Raji (cell line): ENCODE results near the gene HCN2.

Source experiments
- POLR2A ChIP-seq: IDR thresholded peaks from 2 replicates; pipeline ENCODE4 v1.6.1; 2011; ENCODE audit warnings: low read depth, low read length, control low read depth; ENCODE audit not compliant: insufficient read depth

Gene HCN2

DNA sequence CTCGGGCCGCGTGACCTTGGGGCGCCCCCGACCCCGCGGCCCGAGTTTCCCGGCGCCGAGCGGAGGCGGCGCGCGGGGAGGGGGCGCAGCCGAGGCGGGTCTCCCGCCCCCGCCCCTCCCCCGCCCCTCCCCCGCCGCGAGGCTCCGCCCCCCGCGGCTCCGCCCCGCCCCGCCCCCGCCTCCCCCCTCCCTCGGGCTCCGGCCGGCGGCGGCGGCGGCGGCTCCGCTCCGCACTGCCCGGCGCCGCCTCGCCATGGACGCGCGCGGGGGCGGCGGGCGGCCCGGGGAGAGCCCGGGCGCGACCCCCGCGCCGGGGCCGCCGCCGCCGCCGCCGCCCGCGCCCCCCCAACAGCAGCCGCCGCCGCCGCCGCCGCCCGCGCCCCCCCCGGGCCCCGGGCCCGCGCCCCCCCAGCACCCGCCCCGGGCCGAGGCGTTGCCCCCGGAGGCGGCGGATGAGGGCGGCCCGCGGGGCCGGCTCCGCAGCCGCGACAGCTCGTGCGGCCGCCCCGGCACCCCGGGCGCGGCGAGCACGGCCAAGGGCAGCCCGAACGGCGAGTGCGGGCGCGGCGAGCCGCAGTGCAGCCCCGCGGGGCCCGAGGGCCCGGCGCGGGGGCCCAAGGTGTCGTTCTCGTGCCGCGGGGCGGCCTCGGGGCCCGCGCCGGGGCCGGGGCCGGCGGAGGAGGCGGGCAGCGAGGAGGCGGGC, at the start of gene HCN2:
TSS of gene HCN2 (plus strand) at position 189 of the 703 bp plus-strand sequence. CDS start at position 254, 65 bp downstream.
- TF ChIP-seq POLR2A, result no peak

DNA sequence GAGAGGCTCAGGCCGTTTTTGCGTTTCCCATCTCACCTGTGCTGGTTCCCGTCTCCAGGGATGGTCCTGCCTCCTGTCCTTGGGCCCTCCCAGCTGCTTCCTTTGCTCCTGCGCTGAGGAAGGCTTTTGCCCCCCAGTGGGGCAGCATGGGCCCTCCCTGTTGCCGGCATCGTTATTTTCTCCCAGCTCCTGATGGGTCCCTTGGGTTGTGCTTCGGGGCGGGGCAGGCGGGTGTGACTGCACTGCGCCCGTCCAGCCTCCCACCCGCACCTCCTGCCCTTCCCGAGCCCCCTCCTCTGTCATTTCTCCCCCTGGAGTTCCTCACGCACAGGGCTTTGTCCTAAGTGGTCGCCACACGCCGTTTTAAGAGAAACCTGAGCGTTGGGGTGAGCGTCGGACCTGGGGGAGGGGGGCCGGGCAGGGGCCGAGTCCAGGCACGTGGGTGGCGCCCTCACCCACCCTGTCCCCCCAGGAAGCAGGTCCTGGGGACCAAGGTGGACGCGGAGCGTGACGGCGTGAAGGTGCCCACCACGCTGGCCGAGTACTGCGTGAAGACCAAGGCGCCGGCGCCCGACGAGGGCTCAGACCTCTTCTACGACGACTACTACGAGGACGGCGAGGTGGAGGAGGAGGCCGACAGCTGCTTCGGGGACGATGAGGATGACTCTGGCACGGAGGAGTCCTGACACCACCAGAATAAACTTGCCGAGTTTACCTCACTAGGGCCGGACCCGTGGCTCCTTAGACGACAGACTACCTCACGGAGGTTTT, 48.6 kb upstream of the HCN2 start:
- no peak for TF ChIP-seq POLR2A

DNA sequence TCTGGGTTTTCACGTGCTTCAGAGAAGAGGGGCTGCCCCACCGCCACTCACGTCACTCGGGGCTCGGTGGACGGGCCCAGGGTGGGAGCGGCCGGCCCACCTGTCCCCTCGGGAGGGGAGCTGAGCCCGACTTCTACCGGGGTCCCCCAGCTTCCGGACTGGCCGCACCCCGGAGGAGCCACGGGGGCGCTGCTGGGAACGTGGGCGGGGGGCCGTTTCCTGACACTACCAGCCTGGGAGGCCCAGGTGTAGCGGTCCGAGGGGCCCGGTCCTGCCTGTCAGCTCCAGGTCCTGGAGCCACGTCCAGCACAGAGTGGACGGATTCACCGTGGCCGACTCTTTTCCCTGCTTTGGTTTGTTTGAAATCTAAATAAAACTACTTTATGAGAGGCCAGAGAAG, 48.0 kb upstream of the HCN2 start:
- TF ChIP-seq POLR2A, result no peak

DNA sequence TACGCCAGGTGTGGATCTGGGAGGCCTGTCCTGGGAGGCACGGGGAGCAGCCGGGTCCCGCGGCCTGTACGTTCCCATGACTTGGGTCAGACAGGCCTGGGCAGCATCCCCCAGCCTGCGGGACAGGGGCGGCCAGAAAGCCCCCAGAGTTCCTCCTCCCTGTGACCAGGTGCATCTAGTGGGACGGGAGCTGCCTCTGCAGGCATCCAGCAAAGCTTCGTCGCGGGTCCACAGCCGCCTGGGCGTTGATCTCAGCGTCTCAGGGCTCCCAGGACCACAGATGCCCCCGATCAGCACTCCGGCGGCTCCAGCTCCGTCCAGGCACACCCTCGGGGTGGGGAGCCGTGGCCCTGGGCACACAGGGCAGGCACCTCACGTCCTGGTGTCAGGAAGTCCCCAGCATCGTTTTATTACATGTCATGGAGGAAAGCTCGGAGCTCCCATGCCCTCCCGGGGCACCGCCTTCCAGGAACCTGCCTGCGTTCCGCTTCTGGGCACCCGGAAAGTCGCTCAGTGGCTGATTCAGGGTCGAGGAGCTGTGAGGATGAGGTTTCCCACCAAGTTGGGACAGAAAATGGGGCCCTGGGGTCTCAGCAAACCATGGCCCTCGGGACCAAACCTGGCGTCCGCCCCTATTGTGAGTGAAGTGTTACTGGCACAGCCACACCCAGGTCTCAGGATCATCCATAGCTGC, 47.4 kb upstream of the HCN2 start:
- TF ChIP-seq POLR2A, result no peak

DNA sequence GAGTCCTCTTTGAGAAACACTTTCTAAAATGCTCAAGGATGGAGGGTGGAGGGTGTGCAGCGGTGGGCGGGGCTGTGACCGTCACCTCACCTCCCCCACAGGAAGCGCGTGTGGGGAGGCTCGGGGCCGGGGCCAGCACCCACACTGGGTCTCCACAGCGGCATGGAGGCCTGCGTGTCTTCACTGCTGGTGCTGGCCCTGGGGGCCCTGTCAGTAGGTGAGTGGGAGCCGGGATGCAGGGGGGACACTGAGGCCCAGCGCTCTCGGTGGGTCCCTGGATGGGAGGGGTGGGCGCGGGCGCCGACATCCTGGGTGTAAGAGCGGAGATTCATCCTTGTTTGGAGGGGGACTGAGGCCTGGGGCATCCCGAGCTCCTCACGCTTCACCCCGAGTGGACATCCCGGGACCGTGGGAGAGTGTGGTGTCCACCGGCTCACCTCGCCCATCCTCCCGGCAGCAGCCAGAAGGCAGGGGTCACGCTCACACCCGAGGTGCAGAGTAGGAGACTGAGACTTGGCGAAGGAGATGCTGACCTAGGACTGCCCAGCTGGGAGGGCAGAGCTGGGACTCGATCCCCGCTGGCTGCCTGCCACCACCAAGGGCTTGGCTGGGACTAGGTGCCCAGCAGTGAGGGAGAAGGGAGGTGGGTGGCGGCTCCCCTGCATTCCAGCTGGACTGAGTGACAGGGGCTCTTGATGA, 45.6 kb upstream of the HCN2 start, which contains the start of gene GZMM:
TSS of gene GZMM (plus strand) at position 144 of the 699 bp plus-strand sequence. CDS start at position 163, 19 bp downstream.
- no peak for TF ChIP-seq POLR2A

DNA sequence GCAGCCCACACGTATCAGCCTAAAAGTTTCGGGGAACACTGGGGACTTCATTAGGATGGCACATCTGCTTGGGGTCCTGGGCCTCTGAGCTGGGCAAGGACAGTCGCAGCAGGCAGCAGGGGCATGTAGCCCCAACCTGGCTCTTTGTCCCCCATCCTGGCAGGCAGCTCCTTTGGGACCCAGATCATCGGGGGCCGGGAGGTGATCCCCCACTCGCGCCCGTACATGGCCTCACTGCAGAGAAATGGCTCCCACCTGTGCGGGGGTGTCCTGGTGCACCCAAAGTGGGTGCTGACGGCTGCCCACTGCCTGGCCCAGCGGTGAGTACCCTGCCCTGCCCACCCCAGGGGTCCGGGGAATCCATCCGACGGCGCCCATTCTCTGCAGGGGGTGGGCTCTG, 42.6 kb upstream of the HCN2 start:
- no peak for TF ChIP-seq POLR2A

DNA sequence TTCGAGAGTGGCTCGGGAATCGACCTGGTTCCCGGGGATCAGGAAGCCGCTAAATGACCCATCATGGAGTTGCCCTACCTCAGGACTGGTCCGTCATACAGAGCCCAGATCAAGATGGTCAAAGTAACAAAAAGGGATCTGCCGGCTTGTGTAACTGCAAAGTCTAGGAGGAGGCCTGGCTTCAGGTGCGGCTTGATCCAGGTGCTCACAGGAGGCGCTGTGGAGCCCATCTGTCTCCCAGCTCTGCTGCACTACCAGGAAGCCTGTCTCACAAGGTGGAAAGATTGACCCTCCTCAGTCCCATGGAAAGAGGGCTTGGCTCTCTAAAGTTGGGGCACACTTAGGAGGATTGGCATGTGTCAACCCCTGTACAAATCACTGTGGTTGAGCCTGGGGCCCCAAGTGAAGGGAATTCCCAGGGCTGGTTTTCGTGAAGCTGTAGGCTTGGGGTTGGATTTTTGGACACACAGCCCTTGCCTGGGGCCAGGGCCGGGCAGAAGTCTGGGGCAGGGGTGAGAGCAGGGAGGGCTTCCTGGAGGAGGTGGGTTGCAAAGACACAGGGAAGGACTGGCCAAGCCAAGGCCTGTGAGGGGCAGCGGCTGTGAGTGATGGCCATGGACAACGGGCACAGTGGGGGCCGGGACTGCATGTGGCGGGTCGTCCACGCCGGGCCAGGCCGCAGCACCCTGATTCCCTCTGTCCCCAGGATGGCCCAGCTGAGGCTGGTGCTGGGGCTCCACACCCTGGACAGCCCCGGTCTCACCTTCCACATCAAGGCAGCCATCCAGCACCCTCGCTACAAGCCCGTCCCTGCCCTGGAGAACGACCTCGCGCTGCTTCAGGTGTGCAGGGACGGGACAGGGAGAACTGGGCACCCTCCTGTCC, 41.6 kb upstream of the HCN2 start:
- no peak for TF ChIP-seq POLR2A

DNA sequence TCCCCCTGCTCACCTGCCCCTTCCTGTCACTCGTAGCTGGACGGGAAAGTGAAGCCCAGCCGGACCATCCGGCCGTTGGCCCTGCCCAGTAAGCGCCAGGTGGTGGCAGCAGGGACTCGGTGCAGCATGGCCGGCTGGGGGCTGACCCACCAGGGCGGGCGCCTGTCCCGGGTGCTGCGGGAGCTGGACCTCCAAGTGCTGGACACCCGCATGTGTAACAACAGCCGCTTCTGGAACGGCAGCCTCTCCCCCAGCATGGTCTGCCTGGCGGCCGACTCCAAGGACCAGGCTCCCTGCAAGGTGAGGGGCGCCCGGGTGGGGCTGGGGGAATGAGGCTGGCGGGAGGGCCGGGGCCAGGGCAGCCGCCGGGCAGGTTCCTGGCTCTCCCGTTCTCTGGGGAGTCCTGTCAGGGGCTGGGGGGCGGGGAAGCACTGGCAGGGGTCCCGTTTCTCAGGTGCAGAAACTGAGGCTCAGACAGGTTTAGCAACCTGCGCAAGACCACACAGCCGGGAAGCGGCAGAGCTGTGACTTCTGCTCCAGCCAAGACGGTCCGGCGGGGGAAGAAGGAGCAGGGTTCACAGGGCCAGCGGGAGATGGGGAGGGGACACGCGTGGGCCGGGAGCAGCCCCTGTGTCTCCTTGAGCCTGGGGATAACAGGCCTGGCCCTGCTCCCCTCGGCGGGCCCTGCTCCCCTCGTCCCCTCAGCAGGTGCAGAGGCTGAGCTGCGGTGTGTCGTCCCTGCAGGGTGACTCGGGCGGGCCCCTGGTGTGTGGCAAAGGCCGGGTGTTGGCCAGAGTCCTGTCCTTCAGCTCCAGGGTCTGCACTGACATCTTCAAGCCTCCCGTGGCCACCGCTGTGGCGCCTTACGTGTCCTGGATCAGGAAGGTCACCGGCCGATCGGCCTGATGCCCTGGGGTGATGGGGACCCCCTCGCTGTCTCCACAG, 40.5 kb upstream of the HCN2 start:
- TF ChIP-seq POLR2A, result no peak

DNA sequence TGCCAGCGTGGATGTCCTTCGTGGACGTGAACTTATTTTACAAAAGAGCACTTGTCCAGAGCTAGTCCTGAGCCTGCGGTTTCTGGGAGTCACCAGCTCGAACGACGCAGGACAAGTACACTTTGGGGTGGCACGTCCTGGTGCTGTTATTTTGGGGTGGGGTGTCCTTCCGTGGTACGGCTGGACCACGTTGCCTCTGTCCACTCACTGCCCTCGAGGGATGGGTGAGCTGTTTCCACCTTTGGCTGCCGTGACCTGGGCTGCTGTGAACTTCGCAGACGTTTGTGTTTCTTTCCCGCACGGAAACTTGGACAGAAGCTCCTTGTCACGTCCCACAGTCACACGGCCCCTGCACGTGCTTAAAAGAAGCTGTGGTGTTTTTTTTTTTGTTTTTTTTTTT, 34.9 kb upstream of the HCN2 start:
- TF ChIP-seq POLR2A, result no peak

DNA sequence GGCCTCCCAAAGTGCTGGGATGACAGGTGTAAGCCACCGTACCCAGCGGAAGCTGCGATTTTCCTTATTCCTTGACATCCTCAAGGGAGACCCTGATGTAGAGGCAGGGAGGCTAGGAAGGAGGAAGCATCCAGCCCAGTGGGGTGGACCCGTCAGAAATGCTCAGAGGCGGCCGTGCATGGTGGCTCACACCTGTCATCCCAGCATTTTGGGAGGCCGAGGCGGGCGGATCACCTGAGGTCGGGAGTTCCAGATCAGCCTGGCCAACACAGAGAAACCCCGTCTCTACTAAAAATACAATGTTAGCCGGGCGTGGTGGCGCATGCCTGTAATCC, 34.2 kb upstream of the HCN2 start:
- TF ChIP-seq POLR2A, result no peak

DNA sequence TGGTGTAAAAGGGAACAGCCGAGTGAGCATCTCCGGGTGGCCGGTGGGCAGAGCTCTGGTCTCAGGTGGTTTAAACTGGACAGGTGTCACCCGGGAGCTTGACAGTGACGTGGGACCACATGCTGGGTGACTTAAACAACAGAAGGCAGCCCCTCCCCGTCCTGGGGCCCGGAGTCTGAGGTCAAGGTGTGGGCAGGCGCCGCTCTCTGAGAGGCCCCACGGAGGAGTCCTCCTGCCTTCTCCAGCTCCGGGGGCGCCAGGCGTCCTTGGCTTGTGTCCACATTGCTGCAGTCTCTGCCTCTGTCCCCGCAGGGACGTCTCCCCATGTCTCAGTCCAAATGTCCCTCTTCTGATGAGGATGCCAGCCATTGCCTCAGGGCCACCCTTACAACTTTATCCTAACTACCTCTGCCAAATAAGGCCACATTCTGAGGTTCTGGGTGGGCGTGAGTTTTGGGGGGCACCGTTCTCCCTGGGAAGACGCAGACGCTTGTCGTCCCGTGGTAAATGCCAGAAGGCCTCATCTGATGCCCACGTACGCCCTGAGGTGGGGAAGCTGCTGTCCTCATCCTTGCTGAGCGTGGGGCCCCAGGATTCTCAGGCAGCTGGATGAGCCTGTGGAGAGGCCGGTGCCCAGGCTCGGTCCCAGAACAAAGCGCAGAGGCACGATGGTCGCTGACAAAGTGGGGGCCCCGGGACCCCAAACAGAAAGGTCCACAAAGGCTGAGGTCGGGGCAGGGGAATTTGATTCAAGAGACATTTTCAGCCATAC, 32.9 kb upstream of the HCN2 start:
- TF ChIP-seq POLR2A, result no peak

DNA sequence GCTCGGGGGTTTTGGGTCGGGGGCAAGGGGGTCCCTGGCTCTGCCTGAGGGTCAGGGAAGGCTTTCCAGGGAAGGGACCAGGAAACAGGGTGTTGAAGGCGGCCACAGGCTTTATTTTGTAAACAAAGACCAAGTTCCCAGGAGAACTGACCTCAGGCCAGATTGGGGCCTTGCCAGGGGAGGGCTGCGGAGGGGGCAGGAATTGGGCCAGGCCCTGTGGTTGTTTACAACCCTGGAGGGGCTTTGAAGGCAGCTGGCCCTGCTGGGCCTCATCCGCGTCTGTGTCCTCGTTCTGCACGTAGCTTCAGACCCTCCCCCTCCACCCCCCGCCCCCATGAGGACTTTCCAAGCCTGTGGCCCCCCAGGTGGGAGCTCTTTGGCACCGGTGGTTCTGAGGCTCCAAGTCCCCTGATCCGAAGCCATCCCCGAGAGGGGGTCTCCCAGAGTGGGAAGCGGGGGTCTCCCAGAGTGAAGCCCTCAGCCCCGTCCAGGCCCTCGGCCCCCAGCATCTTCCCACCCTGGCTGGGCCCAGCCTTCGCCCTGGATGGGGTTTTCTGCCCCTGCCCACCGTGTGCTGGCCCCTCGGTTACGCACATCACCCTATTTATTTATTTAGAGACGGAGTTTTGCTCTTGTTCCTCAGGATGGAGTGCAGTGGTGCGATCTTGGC, 30.8 kb upstream of the HCN2 start:
- TF ChIP-seq POLR2A, result no peak
